HPDE6-E6E7 (cell line): Measurements from ENCODE around the gene OMA1.

Source experiments
- DNase-seq: peaks from one replicate; pipeline ENCODE4 v3.0.0; 2011; ENCODE audit warnings: missing footprints; ENCODE audit errors: extremely low spot score

Gene OMA1

DNA sequence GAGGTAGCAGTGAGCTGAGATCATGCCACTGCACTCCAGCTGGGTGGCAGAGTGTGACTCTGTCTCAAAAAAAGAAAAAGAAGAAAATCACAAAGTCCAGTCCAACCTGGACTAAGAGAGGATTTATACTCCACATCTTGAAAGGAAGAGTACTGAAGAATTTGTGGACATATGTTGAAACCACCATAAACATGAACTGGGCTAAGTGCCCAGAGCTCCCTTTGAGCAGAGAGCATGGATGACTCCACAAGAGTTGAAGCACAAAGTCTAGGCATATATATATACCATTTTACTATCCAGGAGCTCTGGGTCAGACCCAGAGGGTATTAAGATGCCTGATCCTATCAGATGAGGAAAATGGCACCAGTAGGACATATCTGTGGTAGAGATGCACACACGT, 86.6 kb downstream of the OMA1 start:
- no peak for DNase-seq

DNA sequence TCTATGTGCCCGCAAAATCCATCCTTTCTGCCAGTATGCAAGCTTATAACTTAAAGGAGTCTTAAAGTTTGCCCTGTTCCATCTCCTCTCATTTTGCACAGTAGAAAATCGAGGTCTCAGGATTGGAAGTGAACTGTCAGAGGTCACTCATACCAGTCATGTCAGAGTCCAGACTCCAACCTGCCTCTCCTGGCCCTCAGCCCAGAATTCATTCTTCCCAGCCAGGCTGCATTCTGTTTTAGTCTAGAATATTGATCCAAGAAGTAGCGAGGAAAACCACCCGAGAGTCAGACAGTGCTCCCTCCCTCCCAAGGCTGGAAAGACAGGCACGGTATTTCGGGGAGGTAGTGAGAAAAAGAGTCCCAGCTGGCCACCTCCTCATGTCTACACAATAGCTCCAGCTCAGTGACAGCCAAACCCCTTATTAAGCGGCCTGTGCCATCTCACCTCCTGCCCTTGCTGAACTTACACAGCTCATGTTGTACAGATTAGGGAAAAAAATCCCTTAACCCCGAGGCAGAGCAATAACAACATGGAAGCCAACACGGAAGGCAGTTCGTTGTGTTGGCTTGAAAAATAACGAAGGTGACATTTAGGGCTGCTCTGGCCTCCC, 89.4 kb downstream of the OMA1 start:
- no peak for DNase-seq

DNA sequence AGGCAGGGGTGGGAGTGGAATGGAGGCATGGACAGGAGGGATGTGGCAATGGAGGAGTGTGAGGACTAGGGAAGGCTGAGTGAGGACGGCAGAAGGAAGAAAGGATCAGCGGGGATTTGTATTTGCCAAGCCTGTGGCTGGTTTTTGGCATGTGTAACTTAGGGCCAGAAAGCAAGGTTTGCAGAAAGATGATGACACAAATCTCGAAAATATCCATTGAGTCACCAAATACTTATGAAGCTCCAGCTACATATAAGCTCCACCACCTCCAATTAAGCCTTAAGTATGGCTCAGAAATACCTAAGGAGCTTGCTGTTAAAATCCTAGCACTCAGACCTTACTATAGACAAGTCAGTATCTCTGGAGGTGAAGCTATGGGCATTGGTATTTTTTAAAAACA, 90.1 kb downstream of the OMA1 start:
- DNase-seq, result no peak

DNA sequence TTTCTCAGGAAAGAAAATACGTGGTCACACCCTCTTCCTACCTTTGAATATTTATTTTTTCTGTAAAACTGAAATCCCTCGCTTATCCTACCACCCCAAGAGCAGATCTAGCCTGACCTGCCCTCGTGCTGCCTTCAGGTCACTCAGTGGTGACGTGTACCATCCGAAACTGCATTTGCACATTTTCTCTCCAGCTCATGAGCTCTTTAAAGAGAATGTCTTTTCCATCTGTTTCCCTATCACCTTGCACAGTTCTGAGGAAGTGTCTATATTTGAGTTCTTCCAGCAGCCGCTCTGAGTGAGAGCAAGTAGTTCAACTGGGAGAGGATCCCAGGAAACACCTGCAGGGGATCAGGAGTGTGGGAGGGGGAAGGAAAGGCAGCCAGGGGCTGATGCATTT, 91.7 kb downstream of the OMA1 start:
- DNase-seq, result no peak

DNA sequence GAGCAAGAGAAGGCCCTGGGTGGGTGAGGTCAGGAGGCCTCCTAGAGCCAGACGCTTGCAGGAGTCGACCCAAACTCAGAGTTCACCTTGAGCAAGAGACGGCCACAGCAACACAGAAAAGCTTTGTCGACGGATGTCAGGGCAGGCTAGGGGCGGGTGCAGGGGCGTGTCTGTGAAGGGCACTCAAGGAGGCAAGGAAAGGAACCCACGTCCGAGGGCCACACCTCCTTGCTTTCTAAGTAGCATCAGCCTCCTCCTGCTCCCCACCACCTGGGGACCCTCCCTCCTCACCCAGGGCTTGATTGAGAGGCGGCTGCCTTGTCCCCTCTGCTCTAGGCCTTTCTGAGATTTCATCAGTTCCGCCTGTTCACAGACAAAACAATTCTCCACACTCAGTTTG, 92.1 kb downstream of the OMA1 start:
- DNase-seq, result no peak

DNA sequence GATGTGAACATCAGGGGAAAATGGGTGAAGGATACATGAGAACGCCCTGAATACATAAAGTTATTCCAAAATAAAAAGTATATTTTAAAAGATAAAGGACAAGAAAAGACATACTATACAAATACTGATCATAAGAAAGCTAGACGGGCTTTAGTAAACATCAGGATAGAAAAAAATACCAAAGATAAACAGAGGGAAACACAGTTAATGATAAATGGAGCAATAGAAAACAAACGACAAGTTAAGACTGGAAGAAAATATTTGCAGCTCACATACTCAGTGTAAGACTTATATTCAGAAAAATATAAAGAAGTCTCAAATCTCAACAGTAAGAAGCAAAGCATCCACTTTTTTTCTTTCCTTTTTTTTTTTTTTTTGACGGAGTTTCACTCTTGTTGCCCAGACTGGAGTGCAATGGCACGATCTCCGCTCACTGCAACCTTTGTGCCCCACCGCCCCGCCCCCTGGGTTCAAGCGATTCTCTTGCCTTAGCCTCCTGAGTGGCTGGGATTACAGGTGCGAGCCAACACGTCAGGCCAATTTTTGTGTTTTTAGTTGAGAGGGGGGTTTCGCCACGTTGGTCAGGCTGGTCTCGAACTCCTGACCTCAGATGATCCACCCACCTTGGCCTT, 94.8 kb downstream of the OMA1 start:
- no peak for DNase-seq

DNA sequence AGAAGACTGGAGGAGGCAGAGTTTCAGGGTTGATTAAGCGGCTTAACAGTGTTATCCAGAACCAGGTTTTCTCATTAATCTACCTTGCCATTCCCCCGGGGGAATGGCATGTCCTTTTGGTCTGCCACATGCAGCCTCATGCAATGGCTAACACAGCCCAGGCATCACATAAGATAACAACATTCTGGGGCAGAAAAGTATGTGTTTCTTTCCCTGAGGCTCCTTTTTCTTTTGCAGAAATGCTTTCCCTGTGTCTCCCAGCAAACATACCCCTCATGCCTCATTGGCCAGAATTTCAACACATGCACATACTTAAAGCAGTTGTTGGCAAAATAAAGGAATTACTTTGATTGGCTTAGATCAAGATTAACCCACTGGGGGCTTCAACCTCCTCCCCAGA, 98.6 kb downstream of the OMA1 start:
- no peak for DNase-seq

DNA sequence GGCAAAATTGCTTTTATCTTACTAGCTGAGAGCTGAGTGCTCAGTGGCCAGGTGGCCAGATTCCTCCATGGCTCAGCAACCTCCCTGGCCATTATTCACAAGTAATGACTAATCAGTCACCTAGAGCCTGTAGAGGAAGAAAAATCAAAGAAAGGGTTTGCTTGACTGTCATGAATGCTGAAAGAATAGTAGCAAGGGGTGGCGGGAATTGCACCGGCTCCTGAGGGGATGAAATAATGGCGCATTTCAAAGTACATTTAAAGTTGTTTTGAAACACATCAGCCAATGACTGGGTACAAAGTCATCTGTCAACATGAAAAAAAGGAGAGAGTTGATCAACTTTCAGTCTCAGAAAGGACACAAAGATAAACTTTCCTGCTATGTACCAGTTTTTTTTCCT, 99.5 kb downstream of the OMA1 start:
- DNase-seq, result no peak

DNA sequence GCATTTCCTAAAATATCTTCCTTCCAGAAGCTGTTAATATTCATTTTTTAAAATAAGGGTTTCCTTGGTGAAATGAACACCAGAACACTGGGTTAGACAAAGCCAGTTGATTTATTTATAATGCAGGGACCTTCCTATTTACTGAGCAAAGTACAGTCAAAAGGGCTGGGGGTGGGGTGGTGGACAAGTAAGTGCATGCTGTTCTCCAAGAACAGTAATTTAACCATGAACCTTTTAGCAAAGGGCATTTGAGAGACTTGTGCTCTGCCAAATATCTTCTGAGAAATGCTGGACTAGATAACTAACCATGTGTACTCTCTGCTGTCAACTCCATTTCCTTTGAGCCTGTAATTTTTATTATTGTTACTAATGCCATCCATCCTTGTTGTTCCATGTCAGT, 100.2 kb downstream of the OMA1 start:
- no peak for DNase-seq

DNA sequence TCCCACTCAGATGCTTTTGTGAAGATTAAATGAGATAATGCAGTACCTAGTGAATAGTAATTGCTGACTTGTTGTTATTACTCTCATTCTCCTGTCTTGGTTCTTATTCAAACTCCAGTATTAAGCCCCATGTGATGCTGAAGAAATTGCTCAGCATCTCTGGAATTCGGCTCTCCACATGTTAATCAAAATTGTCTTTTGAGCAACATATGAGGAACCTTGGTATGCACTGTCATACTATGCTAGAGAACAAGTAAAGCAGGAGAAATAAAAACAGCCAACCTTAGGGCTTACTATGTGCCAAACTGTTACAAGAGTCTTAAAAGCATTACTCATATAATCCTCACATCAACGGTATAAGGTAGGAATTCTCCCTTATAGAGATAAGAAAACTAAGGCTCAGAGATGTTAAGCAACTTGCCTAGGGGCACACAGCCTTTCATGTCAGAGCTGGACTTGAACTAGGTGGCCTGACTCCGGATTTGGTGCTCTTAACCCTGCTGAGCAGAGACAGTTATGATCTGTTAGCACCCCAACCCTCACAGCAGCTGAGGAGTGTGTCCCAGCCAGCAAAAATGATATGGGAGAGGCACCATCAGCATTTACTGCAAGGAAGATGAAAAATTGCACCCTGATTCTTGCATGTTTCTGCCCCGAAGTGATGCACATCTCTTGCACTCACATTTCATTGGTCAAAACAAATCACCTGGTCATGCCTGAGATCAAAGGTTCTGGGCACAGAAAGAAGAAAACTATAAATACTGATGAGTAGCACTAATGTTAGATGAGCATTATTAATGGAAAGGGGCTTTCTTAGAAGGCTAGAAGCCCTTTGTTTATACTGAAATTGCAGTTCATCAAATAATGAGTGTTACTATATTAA, 102.3 kb downstream of the OMA1 start:
- no peak for DNase-seq

DNA sequence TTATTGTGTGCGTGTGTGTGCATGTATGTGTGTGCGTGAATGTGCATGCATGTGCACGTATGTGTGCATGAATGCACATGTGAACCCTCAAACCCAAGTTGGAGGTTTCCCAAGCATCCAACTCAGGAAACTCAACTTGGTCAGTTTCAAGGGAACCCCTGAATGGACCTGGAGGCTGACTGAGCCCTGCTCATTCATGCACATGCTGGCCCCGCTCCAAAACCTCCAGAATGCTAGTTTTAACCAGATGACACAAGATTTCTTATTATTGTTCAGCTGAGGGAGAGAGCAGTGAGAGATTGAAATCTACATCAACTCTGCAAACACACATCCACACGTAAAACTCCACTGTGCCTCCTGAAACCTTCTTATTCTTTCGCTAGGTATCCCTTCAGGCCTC, 104.4 kb downstream of the OMA1 start:
- no peak for DNase-seq

DNA sequence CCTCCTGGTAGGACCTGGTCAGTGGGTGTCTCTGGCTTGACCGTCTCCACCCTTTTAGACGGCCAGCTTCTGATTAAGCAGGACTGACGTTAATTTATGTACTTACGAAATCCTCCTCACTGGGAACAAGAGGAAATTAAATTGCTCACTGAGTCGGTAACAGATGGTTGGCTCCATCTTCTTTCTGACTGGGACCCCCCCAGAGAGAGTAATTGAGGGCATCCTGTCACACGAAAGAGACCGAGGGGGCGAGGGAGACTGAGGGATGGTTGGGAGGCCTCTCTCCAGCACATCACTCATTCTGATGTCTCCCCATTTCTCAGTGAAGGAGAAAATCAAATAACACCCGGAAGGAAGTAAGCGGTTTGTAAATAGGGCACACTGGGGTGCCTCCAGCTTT, 104.8 kb downstream of the OMA1 start:
- no peak for DNase-seq

DNA sequence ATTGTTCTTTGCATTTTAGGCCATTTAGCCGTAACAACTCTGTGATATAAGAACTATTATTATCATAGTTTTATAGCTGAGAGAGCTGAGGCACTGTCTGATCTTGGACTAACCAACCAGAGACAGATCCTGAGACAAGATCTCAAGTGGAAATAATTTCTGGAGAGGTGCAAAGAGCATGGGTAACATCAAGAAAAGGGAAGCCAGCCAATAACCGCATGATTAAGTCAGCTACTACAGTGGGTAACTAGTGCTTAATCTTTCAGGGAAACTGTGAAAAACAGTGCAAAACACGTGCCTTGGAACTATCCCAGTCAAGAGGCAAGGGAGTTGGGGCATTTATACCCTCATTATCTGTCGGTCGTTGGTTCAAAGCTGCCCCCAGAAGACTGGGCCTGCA, 105.8 kb downstream of the OMA1 start:
- DNase-seq, result no peak

DNA sequence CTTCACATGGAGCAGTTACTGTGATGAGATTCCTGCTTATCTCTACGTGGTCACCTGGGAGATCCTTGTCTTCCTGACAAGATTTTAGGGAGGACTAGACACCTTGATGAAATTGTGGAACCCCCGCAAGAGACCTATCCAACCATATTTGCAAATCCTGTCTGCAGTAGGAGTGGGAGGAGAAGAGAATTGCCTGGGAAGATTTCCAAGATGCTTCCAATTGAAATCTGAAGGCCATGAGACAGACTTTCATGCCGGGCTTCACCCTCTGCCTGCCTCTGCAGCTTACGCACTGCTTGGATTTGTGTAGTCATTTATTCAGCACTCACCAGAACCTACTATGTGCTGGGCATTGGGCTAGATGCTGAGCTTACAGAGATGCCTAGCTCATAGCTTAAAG, 106.6 kb downstream of the OMA1 start:
- DNase-seq, result no peak

DNA sequence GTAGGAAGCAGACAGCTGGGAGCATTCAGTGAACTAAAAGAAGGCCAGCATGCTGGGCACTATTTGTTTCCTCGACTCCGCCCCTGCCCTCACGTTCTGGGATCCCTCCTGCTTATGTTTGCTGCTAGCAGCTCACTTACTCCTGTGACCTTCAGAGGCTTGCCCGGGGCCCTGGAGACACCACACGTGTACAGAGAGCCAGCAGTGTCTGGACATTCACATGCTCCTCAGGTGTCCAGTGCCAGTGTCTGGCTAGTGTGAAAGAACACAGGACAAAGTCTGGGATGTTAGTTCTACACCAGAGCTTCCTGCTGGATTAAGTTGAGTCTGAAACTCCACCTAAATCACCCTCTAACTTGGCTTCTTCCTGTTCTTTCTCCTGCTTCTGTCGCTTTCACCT, 108.1 kb downstream of the OMA1 start:
- no peak for DNase-seq

DNA sequence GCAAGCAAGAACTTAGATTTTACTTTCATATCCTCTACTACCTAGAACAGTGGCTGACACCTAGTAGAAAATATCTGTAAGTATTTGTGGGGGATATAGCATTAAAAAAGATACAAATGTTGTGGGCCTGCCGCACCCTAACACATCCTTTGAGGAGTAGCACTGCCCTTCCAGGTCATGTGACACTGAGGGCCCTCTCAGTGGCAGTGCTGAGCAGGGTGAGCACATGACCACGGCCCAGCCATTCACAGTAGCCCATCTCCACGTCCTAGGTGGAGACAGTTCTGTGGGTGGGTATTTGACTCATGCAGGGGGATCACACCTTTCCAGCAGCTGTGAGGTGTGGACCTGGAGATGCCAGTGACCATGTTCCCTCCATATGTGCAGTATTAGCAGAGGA, 108.9 kb downstream of the OMA1 start:
- DNase-seq, result no peak

DNA sequence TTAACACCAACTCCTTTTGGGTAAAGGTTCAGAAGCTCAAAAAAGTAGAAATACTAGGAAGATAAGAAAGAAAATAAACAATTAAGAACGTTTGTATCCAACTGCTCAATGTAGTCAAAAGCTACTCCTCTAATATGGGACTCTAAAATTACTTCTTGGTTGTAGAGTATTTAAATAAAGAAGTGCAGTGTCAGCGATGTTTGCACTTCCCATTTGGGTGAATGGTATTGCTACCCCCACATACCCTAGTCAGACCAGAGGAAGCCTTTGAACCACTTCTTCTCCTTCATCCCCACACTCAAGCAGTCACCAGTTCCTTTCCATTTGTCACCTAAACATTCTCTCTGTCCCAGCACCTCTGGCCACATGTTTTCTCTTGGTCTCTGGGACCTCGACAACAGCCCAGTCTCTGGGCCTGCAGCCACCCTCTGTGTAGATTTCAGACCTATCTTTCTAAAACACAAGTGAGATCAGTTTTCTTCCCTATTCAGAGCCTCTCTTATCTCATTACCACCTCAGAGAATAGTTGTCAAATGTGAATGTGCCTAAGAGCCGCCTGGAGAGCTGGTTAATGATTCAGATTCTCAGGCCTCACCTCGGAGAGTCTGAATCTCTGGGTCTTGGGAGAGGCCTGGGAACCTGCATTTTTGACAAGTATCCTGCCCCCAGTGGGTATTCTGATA, 109.8 kb downstream of the OMA1 start:
- no peak for DNase-seq

DNA sequence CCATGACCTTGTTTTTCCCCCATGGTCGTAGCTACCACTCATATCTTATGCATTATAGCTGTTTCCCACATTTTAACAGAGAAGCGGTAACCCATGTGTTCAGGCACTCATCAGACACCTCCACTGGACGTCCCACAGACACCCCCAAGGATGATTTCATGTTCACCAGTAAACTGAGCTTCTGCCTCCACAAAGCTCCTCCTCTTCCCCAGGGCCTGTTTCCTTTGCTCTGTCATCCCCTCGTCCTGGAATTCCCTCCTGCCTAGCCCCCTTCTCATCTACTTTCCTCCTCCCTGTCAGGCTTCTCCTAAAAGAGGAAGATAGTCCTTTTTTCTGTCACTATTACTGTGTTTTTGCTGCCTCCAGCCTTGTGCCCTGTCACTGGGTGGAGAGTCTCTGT, 111.2 kb downstream of the OMA1 start:
- no peak for DNase-seq

DNA sequence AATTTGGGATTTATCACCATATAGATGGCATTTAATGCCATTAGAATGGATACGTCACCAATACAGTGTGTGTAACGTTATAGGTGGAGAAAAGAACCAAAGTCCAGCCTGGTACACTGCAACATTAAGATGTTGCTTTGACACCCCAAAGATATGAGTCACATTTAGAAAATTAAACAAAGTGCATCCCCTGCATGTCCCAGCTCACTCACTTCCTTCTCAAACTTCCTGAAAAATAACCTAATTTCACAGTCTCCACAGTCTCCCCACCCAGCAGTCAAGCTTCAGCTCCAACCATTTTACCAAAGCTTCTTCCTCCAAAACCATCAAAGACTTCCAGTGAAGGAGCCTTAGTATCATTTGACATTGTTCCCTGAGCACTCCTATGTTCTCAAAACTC, 111.9 kb downstream of the OMA1 start:
- no peak for DNase-seq

DNA sequence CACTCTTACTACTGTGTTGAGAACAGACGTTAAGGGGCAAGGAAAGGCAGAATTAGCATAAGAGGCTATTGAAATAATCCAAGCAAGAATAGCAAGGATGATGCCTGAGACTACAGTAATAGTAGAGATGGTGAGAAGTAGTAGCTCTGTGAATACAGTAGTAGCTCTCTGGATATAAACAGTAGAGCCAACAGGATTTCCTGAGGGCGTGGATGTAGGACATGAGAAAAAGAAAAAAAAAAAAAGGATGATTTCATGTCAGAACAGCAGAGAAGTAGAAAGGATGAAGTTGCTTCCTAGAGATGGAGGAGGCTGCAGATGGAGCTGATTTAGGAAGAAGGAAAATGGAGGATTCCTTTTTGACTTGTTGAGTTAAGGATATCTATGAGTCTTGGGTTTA, 112.3 kb downstream of the OMA1 start:
- no peak for DNase-seq

DNA sequence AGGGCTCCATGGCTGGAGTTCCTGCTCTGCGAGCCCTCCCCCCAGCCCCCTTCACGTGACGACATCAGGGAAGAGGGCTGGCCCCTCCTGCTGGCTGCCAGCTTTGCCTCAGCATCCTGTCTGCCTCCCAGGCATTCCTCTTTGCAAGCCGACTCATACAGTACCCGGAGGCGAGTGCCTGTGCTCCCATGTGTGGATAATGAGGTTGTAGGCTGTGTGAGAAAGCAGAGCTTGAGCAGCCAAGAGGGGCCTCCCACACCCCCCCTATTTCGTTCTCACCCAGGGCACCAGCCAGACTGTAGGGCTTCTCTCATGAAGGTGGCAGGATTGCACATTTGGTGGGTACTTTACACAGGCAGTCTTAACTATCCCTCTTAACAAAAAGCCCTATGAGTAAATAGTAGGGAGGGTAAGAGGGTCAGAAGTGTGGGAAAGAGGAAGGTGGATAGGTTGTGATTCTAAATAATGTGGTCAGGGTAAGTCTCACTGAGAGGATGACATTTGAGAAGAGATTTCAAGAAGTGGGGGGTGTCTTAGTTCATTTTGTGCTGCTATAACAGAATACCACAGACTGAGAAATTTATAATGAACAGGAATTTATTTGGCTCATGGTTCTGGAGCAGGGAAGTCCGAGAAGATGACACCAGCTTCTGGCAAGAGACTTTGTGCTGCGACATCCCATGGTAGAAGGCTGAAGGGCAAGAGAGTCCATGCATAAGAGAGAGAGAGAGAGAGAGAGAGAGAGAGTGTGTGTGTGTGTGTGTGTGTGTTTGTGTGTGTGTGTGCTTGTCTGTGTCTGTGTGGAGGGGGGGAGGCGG, 113.5 kb downstream of the OMA1 start:
- DNase-seq, result no peak
